A673 (cell line): ENCODE data around the gene VAMP1. TPM values are rescaled to one million over a fixed set of nuclear protein-coding genes. Genes with fewer than 3 reads are reported as not detected.

Source experiments
- BruUV-seq: library from RNA; stranded (reverse); fragments of 400-500 nt; replicated peaks from 2 replicates; lab custom pipeline; 2021; lab: Mats Ljungman, UMichigan
- CTCF ChIA-PET: fragments of 300-600 bp; sonication (Branson Sonifier 250); formaldehyde crosslinking; loops from one replicate; lab custom pipeline; 2022; ENCODE audit warnings: antibody characterized with exemption; lab: Charles Lee
- POLR2A ChIA-PET: fragments of 300-600 bp; sonication (Branson Sonifier 250); formaldehyde crosslinking; loops from one replicate; lab custom pipeline; 2022; ENCODE audit warnings: antibody characterized with exemption; ENCODE audit not compliant: low non-redundant PET; lab: Charles Lee
- DNase-seq: peaks from one replicate; pipeline ENCODE4 v3.0.0-alpha.2; 2015; ENCODE audit warnings: low spot score
- H3K27ac ChIP-seq: fragments of 200-600 bp; sonication (generic); 2 replicates; pipeline ENCODE4 v1.5.1; 2016; ENCODE audit warnings: mixed run types, low read depth, mild to moderate bottlenecking, mixed read lengths, antibody characterized with exemption, low read length; ENCODE audit not compliant: poor library complexity, severe bottlenecking
- H3K27me3 ChIP-seq: fragments of 200-600 bp; sonication (generic); replicated peaks from 2 replicates; pipeline ENCODE4 v1.6.1; 2017; ENCODE audit warnings: mixed run types, low read depth, mild to moderate bottlenecking, mixed read lengths, antibody characterized with exemption, low read length; ENCODE audit not compliant: insufficient read depth, poor library complexity
- H3K36me3 ChIP-seq: fragments of 200-600 bp; sonication (generic); 2 replicates; pipeline ENCODE4 v1.6.1; 2016; ENCODE audit warnings: mixed run types, mild to moderate bottlenecking, mixed read lengths, antibody characterized with exemption, low read length; ENCODE audit not compliant: insufficient read depth, poor library complexity, severe bottlenecking
- H3K4me1 ChIP-seq: fragments of 200-600 bp; sonication (generic); 2 replicates; pipeline ENCODE4 v1.6.1; 2017; ENCODE audit warnings: mixed run types, mild to moderate bottlenecking, mixed read lengths, antibody characterized with exemption, low read length; ENCODE audit not compliant: insufficient read depth, poor library complexity, severe bottlenecking
- H3K4me3 ChIP-seq: fragments of 200-600 bp; sonication (generic); 2 replicates; pipeline ENCODE4 v1.5.1; 2016; ENCODE audit warnings: low read depth, mixed run types, mild to moderate bottlenecking, mixed read lengths, low read length; ENCODE audit not compliant: poor library complexity, severe bottlenecking
- H3K9me3 ChIP-seq: fragments of 200-600 bp; sonication (generic); 2 replicates; pipeline ENCODE4 v1.6.1; 2016; ENCODE audit warnings: mixed run types, low read depth, mild to moderate bottlenecking, mixed read lengths, antibody characterized with exemption, low read length; ENCODE audit not compliant: poor library complexity, severe bottlenecking
- EZH2 ChIP-seq: fragments of 200-600 bp; sonication (generic); IDR thresholded peaks from 2 replicates; pipeline ENCODE4 v1.6.1; 2017; ENCODE audit warnings: borderline replicate concordance, low read depth, mild to moderate bottlenecking, mixed read lengths, antibody characterized with exemption, low read length; ENCODE audit not compliant: poor library complexity, severe bottlenecking
- intact Hi-C: fragments of 100-400 bp; cut with micrococcal nuclease; formaldehyde crosslinking; loops from one replicate; pipeline ENCODE4 v1.10.0; 2022; ENCODE audit not compliant: unreplicated experiment
- total RNA-seq: library from RNA; stranded (reverse); gene quantifications from 2 replicates; pipeline ENCODE4 v1.2.3, GENCODE V29; 2021
- TF ChIP-seq, protein P1 (sequence below): fragments of 300-800, 200-600 bp; sonication (generic); conservative IDR thresholded peaks from 2 replicates; pipeline ENCODE4 v1.5.1; 2017; ENCODE audit warnings: low read depth, mild to moderate bottlenecking, antibody characterized with exemption, low read length, moderate library complexity, mixed read lengths

VAMP1 gene
- total RNA-seq, 1 experiment from 2014 or later, result 10.9 TPM

- no peak overlapping the region for H3K27ac ChIP-seq
- no peak for DNase-seq
- POLR2A ChIA-PET, result no interaction called here
- CTCF ChIA-PET, result no interaction called here
- no peak overlapping the region for H3K4me3 ChIP-seq
- no peaks in the 10 kb centered on the region for H3K9me3 ChIP-seq
- no TSS peak for BruUV-seq
- TF ChIP-seq, protein P1, sequence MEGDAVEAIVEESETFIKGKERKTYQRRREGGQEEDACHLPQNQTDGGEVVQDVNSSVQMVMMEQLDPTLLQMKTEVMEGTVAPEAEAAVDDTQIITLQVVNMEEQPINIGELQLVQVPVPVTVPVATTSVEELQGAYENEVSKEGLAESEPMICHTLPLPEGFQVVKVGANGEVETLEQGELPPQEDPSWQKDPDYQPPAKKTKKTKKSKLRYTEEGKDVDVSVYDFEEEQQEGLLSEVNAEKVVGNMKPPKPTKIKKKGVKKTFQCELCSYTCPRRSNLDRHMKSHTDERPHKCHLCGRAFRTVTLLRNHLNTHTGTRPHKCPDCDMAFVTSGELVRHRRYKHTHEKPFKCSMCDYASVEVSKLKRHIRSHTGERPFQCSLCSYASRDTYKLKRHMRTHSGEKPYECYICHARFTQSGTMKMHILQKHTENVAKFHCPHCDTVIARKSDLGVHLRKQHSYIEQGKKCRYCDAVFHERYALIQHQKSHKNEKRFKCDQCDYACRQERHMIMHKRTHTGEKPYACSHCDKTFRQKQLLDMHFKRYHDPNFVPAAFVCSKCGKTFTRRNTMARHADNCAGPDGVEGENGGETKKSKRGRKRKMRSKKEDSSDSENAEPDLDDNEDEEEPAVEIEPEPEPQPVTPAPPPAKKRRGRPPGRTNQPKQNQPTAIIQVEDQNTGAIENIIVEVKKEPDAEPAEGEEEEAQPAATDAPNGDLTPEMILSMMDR, result no peak
- no peak for TF ChIP-seq EZH2
- no peaks in the 10 kb centered on the region for H3K4me1 ChIP-seq
- intact Hi-C loops, result loop anchor here (5.0 kb wide), 1 partner anchor 139 kb away; no protein-coding TSS in a partner anchor
- no peaks in the 10 kb centered on the region for H3K27me3 ChIP-seq
- H3K36me3 ChIP-seq, result peaks cover 41% of the 10 kb centered on the region
Observed at GRCh38 chr12:6461401-6462233, 8.9 kb downstream of the VAMP1 start.

DNA sequence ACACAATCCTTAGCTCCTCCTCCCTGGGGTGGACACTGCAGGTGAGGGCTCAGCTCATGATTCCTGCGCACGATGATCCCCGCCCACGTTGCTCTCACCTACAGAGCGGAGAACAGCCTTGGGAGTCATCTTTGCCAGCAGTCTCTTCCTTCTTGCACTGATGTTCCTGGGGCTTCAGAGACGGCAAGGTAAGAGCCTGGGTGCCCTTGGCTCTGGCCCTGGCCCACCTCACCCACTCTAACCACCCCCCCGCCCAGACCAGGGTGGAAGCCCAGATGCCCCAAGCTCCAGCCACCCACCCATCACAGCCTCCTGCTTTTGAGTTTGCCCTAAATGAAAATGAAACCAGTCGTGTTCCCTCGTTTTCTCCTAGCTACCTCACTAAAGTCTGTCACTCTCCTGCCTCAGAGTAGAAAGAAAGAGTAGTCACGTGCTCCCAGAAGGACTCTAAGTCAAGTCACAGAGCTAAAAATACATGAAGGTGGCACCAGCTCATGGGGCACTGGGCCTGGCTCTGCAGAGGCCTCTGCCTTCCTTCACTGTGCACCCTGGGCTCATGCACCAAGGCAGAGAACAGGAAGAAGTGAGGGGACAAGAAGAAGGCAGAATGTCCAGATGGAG lies 9.6 kb downstream of the VAMP1 start:
- no peak for DNase-seq
- Histone ChIP-seq H3K9me3 (no peaks in the 10 kb centered on the region), H3K36me3 (peaks cover 38% of the 10 kb centered on the region), H3K27me3 (no peaks in the 10 kb centered on the region), H3K4me1 (no peaks in the 10 kb centered on the region), H3K4me3 (no peak overlapping the region), H3K27ac (no peak overlapping the region)
- TF ChIP-seq, protein P1, result no peak
- no peak for TF ChIP-seq EZH2
- ChIA-PET CTCF (interaction anchor here (0.5 kb wide), 1 partner anchor 93 kb away, joined by 5 read pairs; no protein-coding TSS in a partner anchor), POLR2A (no interaction called here)
- intact Hi-C loops, result loop anchor here (5.0 kb wide), 1 partner anchor 139 kb away; no protein-coding TSS in a partner anchor
- BruUV-seq, result no TSS peak

DNA sequence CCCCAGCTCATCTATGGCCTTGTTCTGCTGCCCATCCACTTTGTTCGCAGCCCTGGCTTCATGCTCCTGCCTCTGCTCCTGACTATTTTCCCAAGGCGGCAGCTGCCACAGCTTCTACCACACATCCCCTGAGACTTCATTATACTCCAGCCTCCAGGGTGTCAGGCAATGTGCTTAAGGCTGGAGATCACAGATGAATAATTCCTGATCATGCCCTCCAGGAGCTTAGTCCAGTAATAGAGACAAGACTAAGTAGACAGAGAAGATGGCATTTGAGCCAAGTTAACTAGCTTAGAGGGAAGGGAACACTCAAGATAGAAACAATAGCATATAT lies 11.5 kb downstream of the VAMP1 start:
- DNase-seq, result no peak
- BruUV-seq, result no TSS peak
- Histone ChIP-seq H3K27me3 (no peaks in the 10 kb centered on the region), H3K4me1 (no peaks in the 10 kb centered on the region), H3K27ac (no peak overlapping the region), H3K4me3 (no peak overlapping the region), H3K36me3 (peaks cover 22% of the 10 kb centered on the region), H3K9me3 (no peaks in the 10 kb centered on the region)
- TF ChIP-seq, protein P1, result no peak
- TF ChIP-seq EZH2, result no peak
- ChIA-PET POLR2A (no interaction called here), CTCF (no interaction called here)
- intact Hi-C loops, result no loop called here
